Endothelial cell of umbilical vein (primary cell): ENCODE results near the gene MYH9. TPM values are rescaled to one million over a fixed set of nuclear protein-coding genes. Genes with fewer than 3 reads are reported as not detected.
"Not testable (repeated sequence)": the region's sequence is repeated elsewhere in the genome, so short reads cannot be mapped to it uniquely, and the experiment has no call there.

Source experiments
- BruUV-seq: library from RNA; stranded (reverse); fragments of 400-500 nt; replicated peaks from 2 replicates; lab custom pipeline; 2021; lab: Mats Ljungman, UMichigan
- CTCF ChIA-PET: fragments of 300-600, 350-600 bp; sonication (Branson Sonifier 250); formaldehyde crosslinking; loops from one replicate; lab custom pipeline; 2021; ENCODE audit warnings: antibody characterized with exemption, inconsistent platforms; lab: Charles Lee
- POLR2A ChIA-PET: fragments of 300-600, 350-600 bp; sonication (Branson Sonifier 250); formaldehyde crosslinking; loops from one replicate; lab custom pipeline; 2021; ENCODE audit warnings: antibody characterized with exemption, inconsistent platforms; lab: Charles Lee
- DNase-seq: peaks from one replicate; pipeline ENCODE4 v3.0.0-alpha.2; 2011; ENCODE audit warnings: low read depth, low spot score
- FAIRE-seq: peaks from 2 replicates; lab custom pipeline; 2011; peaks lifted over from hg19 to GRCh38; lab: Jason Lieb, UNC
- H2AFZ ChIP-seq: 2 replicates; pipeline ENCODE4 v1.6.0; 2012; ENCODE audit warnings: low read depth, low read length, control low read depth, inconsistent platforms
- H3K27ac ChIP-seq: 2 replicates; pipeline ENCODE4 v1.5.1; 2011; ENCODE audit warnings: low read depth, mild to moderate bottlenecking, control low read depth, low read length, moderate library complexity; ENCODE audit not compliant: insufficient read depth
- H3K27me3 ChIP-seq, 2 experiments: 2 replicates each; pipeline versions ENCODE4 v1.6.0 to v1.6.1; 2011; ENCODE audit warnings: low read length in 2 of 2, mixed read lengths in 1 of 2; ENCODE audit not compliant: control insufficient read depth in 2 of 2, insufficient read depth in 2 of 2
- H3K36me3 ChIP-seq, 2 experiments: 2 replicates in 1 of 2; 3 replicates in 1 of 2; pipeline ENCODE4 v1.5.1; 2011; ENCODE audit warnings: low read length in 2 of 2, mild to moderate bottlenecking in 1 of 2, moderate library complexity in 1 of 2; ENCODE audit not compliant: control insufficient read depth in 2 of 2, insufficient read depth in 2 of 2; ENCODE audit errors: extremely low read depth in 1 of 2
- H3K4me1 ChIP-seq: 3 replicates; pipeline ENCODE4 v1.5.1; 2011; ENCODE audit warnings: mild to moderate bottlenecking, low read length; ENCODE audit not compliant: control insufficient read depth, insufficient read depth; ENCODE audit errors: extremely low read depth
- H3K4me2 ChIP-seq: 2 replicates; pipeline ENCODE4 v1.6.1; 2011; ENCODE audit warnings: low read length, control low read depth, mixed read lengths; ENCODE audit not compliant: insufficient read depth
- H3K4me3 ChIP-seq, 3 experiments: fragments of 200-600 bp in 1 of 3; sonication (generic), shearing (Covaris generic) in 1 of 3; replicated peaks in 1 of 3; 2 replicates each; pipeline ENCODE4 v1.5.1; 2011 to 2016; ENCODE audit warnings: control low read depth in 3 of 3, low read length in 3 of 3, mild to moderate bottlenecking in 2 of 3, inconsistent platforms in 1 of 3, low read depth in 1 of 3, moderate library complexity in 1 of 3; ENCODE audit not compliant: insufficient read depth in 1 of 3
- H3K79me2 ChIP-seq: 2 replicates; pipeline ENCODE4 v1.6.0; 2012; ENCODE audit warnings: low read length, inconsistent platforms; ENCODE audit not compliant: control insufficient read depth, insufficient read depth
- H3K9ac ChIP-seq: replicated peaks from 2 replicates; pipeline ENCODE3; 2011; ENCODE audit warnings: low read length, control low read depth; ENCODE audit not compliant: insufficient read depth; ENCODE audit errors: extremely low read depth
- H3K9me1 ChIP-seq: replicated peaks from 3 replicates; pipeline ENCODE4 v1.6.0; 2011; ENCODE audit warnings: mild to moderate bottlenecking, low read length; ENCODE audit not compliant: control insufficient read depth, insufficient read depth; ENCODE audit errors: extremely low read depth
- H3K9me3 ChIP-seq: replicated peaks from 2 replicates; pipeline ENCODE4 v1.5.1; 2012; ENCODE audit warnings: low read length, inconsistent platforms; ENCODE audit not compliant: control insufficient read depth, insufficient read depth
- H4K20me1 ChIP-seq: replicated peaks from 2 replicates; pipeline ENCODE3; 2011; ENCODE audit warnings: mild to moderate bottlenecking, low read length; ENCODE audit not compliant: control insufficient read depth, insufficient read depth; ENCODE audit errors: extremely low read depth
- CTCF ChIP-seq, 2 donors: IDR thresholded peaks; 1 replicate in 1 of 2; 2 replicates in 1 of 2; pipeline ENCODE4 v1.5.1; 2011; ENCODE audit warnings: low read length in 2 of 2, mild to moderate bottlenecking in 2 of 2, moderate library complexity in 2 of 2, control low read depth in 1 of 2, inconsistent platforms in 1 of 2, low read depth in 1 of 2; ENCODE audit not compliant: insufficient read depth in 1 of 2; ENCODE audit errors: extremely low read depth in 1 of 2
- EZH2 ChIP-seq: IDR thresholded peaks from 2 replicates; pipeline ENCODE4 v1.6.1; 2012; ENCODE audit warnings: borderline replicate concordance, low read depth, mild to moderate bottlenecking, moderate library complexity, low read length, inconsistent platforms; ENCODE audit not compliant: severe bottlenecking
- FOS ChIP-seq: IDR thresholded peaks from 2 replicates; pipeline ENCODE4 v1.6.1; 2011; ENCODE audit warnings: mild to moderate bottlenecking, low read length, moderate library complexity, borderline replicate concordance; ENCODE audit not compliant: insufficient read depth
- GATA2 ChIP-seq: IDR thresholded peaks from 2 replicates; pipeline ENCODE4 v1.7.0; 2011; ENCODE audit warnings: low read depth, mild to moderate bottlenecking, moderate library complexity, mixed read lengths, low read length; ENCODE audit not compliant: insufficient read length, insufficient read depth
- JUN ChIP-seq: IDR thresholded peaks from 2 replicates; pipeline ENCODE4 v1.6.1; 2011; ENCODE audit warnings: borderline replicate concordance, low read depth; ENCODE audit not compliant: insufficient read length, insufficient read depth
- MAX ChIP-seq: IDR thresholded peaks from 2 replicates; pipeline ENCODE4 v1.6.1; 2011; ENCODE audit not compliant: insufficient read depth, insufficient read length
- MYC ChIP-seq: IDR thresholded peaks from one replicate; pipeline ENCODE4 v1.6.1; 2011; ENCODE audit warnings: mild to moderate bottlenecking, low read depth, low read length
- POLR2A ChIP-seq: IDR thresholded peaks from 2 replicates; pipeline ENCODE4 v1.6.1; 2012; ENCODE audit warnings: low read depth, mild to moderate bottlenecking, control low read depth, low read length
- POLR2AphosphoS5 ChIP-seq: IDR thresholded peaks from 2 replicates; pipeline ENCODE4 v1.6.1; 2012; ENCODE audit warnings: low read depth, mild to moderate bottlenecking, control low read depth, low read length, moderate library complexity; ENCODE audit not compliant: insufficient read depth
- dilution Hi-C: fragments of 300-500 bp; cut with MboI; formaldehyde crosslinking; loops from one replicate; pipeline ENCODE4 v1.15.0; 2019; ENCODE audit warnings: low sequenced_read_pairs; ENCODE audit not compliant: extremely low pct_ligation_motif_present
- intact Hi-C: fragments of 100-400 bp; cut with micrococcal nuclease; formaldehyde crosslinking; loops from one replicate; pipeline ENCODE4 v1.10.0; 2022
- polyA plus RNA-seq, 4 experiments: library from polyadenylated mRNA; depleted of rRNA in 3 of 4; stranded (reverse) in 3 of 4; unstranded in 1 of 4; fragments of >200 nt; gene quantifications; 2 replicates each; pipeline versions ENCODE4 v1.2.1 to v1.2.3, GENCODE V29; 2011 to 2012; ENCODE audit warnings: missing spikeins in 1 of 4
- total RNA-seq: library from RNA; stranded (reverse); gene quantifications from 2 replicates; pipeline ENCODE4 v1.2.3, GENCODE V29; 2021

The MYH9 gene
- total and polyA plus RNA-seq, 2 donors (not counting 3 experiments of a cell fraction or from before 2014, with no cell fraction given): 188 to 1,413 TPM

- H3K4me2 ChIP-seq, intact Hi-C loops, H3K27me3 ChIP-seq, dilution Hi-C loops, H3K36me3 ChIP-seq, H3K79me2 ChIP-seq, H3K4me3 ChIP-seq, DNase-seq, H4K20me1 ChIP-seq, H2AFZ ChIP-seq, H3K9me3 ChIP-seq, H3K9ac ChIP-seq, H3K9me1 ChIP-seq, H3K27ac ChIP-seq, BruUV-seq, POLR2A ChIA-PET: not testable (repeated sequence)
- peak; percentile 91 for FAIRE-seq
- CTCF ChIA-PET: interaction anchor here (4.0 kb wide), 1 partner anchor 16 kb away, joined by 20 read pairs; the partner anchor contains the start of gene APOL2
- peaks cover 30% of the 10 kb centered on the region for H3K4me1 ChIP-seq
These were observed 132.2 kb downstream of the MYH9 start for GRCh38 chr22:36255572-36255971.

GRCh38 chr22:36253523-36254490 is 134.0 kb downstream of the MYH9 start:
- no peaks in the 10 kb centered on the region for H3K9me1 ChIP-seq
- peaks cover 19% of the 10 kb centered on the region for H3K4me1 ChIP-seq
- ChIA-PET POLR2A (interaction anchor here (1.2 kb wide), 1 partner anchor 15 kb away, joined by 3 read pairs; no protein-coding TSS in a partner anchor), CTCF (interaction anchor here (1.0 to 4.0 kb wide), 5 partner anchors 8 to 233 kb away, joined by 3 to 20 read pairs (median 4); partner anchors contain the start of gene APOL2)
- H3K4me2 ChIP-seq: peak overlapping the region; percentile 82
- H3K9ac ChIP-seq: no peak overlapping the region
- peak overlapping the region; percentile 32 to 53 (median 42) for H3K4me3 ChIP-seq
- no TSS peak for BruUV-seq
- DNase-seq: no peak
- dilution Hi-C loops (no loop called here), intact Hi-C loops (no loop called here)
- H3K79me2 ChIP-seq: no peaks in the 10 kb centered on the region
- no peak overlapping the region for H3K27ac ChIP-seq
- FAIRE-seq: no peak
- peak overlapping the region; percentile 89 for H2AFZ ChIP-seq
- no peaks in the 10 kb centered on the region for H3K27me3 ChIP-seq
- TF ChIP-seq MYC (no peak), MAX (no peak), FOS (no peak), EZH2 (no peak), CTCF (IDR thresholded peaks at IDR 0.05; ENCODE audit: extremely low read depth in 1 of 2, insufficient read depth in 1 of 2, low read depth in 1 of 2, low read length in 2 of 2) (no peak), JUN (no peak), GATA2 (no peak), POLR2AphosphoS5 (no peak), POLR2A (no peak)
- no peaks in the 10 kb centered on the region for H3K36me3 ChIP-seq
- H3K9me3 ChIP-seq: no peaks in the 10 kb centered on the region
- no peaks in the 10 kb centered on the region for H4K20me1 ChIP-seq
